H7 (cell line): Measurements from ENCODE around the gene KRT72. TPM values are rescaled to one million over a fixed set of nuclear protein-coding genes. Genes with fewer than 3 reads are reported as not detected.

Experiments
- DNase-seq: peaks from one replicate; pipeline ENCODE4 v3.0.0; 2012
- H3K27me3 ChIP-seq: 2 replicates; pipeline ENCODE4 v1.6.0; 2011; ENCODE audit warnings: mild to moderate bottlenecking, low read length; ENCODE audit not compliant: control insufficient read depth, insufficient read depth
- H3K36me3 ChIP-seq: replicated peaks from 2 replicates; pipeline ENCODE4 v1.5.1; 2011; ENCODE audit warnings: low read length; ENCODE audit not compliant: control insufficient read depth, insufficient read depth
- H3K4me3 ChIP-seq: 2 replicates; pipeline ENCODE4 v1.5.1; 2011; ENCODE audit warnings: low read depth, mild to moderate bottlenecking, control low read depth, low read length, moderate library complexity; ENCODE audit not compliant: insufficient read depth
- total RNA-seq: library from RNA; depleted of rRNA; stranded (reverse); fragments of >200 nt; shearing (Covaris generic); gene quantifications from 2 replicates; pipeline ENCODE4 v1.2.3, GENCODE V29; 2014; rRNA removed

KRT72 gene
- not detected in 2 replicates for total RNA-seq

DNA sequence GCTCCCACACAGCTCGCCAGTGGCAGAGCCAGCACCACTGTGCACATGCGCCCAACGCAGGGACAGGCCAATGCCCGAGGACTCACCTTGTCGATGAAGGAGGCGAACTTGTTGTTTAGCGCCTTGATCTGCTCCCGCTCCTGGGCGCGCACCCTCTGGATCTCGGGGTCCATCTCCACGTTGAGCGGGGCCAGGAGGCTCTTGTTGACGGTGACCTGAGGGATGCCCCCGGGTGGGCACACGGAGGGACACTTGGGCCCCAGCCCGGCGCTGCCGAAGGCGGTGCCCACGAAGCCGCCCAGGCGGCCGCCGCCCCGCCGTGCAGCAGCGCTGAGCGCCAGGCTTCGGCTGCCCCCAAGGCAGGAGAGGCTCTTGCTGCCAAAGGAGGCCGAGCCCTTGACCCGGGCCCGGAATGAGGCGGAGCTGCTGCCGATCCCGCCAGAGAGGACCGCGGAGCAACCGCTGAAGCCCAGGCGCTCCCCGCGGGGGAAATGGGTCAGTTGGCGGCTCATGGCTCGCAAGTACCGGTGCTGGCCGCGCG is at the start of gene KRT72:
Gene KRT72, minus strand, starts transcription at position 523 of the 541 bp plus-strand sequence. Its CDS starts 11 bp downstream, at position 512.
- no peaks in the 10 kb centered on the region; the same call in 1 of the 2 replicates for H3K27me3 ChIP-seq

DNA sequence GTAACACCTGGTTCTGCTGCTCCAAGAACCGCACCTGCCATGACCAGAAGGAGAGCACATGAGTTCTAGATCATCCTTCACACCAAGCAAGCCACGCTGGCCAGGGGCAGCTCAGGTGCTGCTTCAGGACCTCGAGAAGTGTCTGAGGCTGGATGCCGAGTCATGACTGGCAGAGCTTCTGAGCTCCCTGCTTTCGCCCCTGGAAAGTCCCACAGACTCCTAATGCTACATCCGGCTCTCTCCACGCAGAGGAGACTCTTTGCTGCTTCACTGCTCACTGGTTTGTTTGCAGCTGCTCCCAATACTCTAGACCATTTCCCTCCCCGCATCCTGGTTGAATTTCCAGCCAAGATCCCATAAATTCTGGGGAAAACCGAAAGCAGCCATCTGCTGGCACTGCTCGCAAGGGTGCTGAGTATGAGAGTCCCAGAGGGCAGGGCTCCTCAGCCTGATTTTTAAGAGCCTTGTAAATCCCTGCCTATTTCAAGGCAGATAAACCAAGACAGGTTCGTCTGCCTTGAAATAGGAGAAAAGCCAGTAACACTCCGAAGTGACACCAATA is 49.3 kb upstream of the KRT72 start:
- Histone ChIP-seq H3K27me3 (no peaks in the 10 kb centered on the region; the same call in 1 of the 2 replicates), H3K36me3 (no peaks in the 10 kb centered on the region), H3K4me3 (no peak overlapping the region)
- DNase-seq: no peak

More for the DNA sequence above, at the start of gene KRT72:
- no peak for DNase-seq
- H3K4me3 ChIP-seq: no peak within 1 kb of the TSS
- no peaks in the 10 kb centered on the region for H3K36me3 ChIP-seq

DNA sequence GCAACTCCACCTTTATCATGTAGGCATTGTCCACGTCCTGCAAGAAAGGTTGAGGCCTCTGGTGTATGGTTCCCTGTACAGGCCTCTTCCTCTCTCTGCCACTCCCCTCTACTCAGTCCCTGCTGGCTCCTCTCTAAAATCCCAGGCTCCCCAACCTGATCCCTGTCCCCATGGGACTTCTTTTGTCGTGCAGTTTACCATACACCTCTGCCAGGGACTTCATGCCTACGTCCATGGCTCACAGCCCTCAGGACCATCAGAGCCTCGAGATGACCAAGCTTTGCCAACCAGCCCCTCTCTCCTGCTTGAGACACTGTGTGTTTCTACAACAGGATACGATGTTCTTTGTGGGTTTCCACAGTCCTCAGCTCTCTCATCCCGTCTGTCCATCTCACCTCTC is 47.8 kb upstream of the KRT72 start:
- H3K27me3 ChIP-seq: no peaks in the 10 kb centered on the region; the same call in 1 of the 2 replicates
- DNase-seq: no peak
- no peak overlapping the region for H3K4me3 ChIP-seq
- H3K36me3 ChIP-seq: no peaks in the 10 kb centered on the region

DNA sequence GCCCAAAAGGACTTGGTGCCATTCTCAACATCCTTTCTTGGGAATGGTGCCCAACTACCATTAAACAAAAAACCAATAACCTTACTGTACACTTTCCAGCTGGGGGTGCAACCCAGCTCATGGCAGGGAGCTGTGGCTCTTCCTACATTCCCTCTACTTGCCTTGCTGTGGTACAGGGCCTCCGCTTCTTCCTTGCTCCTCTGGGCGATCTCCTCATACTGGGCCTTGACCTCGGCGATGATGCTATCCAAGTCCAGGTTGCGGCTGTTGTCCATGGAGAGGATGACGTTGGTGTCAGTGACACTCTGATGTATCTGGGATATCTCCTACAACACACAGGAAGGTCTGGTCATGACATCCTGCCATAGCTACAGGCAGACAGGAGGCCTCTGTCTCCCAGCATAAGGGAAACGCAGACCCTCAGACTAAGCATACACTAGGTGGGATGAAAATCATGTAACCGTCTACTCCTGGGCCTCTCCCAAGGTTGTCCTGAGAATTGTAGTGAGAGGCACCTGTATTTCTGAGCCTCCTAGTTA is 46.8 kb upstream of the KRT72 start:
- DNase-seq: no peak
- Histone ChIP-seq H3K27me3 (no peaks in the 10 kb centered on the region; the same call in 1 of the 2 replicates), H3K4me3 (no peak overlapping the region), H3K36me3 (no peaks in the 10 kb centered on the region)

DNA sequence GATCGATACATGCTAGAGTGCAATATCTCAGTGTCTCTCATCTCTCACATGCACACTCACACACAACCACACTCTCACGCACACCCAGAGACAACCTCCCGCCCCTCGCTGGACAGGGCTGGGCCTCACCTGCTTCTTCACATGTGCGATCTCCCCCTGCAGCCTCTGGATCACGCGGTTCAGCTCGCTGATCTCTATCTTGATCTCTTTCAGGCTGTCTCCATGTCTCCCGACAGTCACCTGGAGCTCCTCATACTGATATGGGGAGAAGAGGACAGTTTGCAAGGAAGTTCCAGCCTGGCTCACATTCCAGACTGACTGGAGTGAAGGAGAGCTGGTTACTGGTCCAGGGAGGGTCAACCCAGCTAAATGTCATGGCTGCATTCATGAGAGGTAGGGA is 46.3 kb upstream of the KRT72 start:
- Histone ChIP-seq H3K36me3 (no peaks in the 10 kb centered on the region), H3K27me3 (no peaks in the 10 kb centered on the region; the same call in 1 of the 2 replicates), H3K4me3 (no peak overlapping the region)
- no peak for DNase-seq

DNA sequence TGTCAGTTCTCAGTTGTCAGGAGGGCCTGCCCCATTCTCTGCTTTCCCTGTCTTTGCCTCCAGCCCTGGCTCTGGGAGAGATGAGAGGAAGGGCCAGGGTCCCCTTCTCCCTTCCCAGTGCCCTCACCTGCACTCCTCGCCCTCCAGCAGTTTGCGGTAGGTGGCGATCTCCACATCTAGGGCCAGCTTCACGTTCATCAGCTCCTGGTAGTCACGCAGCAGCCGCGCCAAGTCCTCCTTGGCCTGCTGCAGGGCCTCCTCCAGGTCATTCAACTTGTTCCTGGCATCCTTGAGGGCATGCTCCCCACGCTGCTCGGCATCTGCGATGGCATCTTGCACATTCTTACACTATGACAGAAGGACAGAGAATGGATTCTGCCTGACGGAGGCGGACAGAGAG is 45.4 kb upstream of the KRT72 start:
- H3K4me3 ChIP-seq: no peak overlapping the region
- no peaks in the 10 kb centered on the region for H3K36me3 ChIP-seq
- no peak for DNase-seq
- no peaks in the 10 kb centered on the region; the same call in 1 of the 2 replicates for H3K27me3 ChIP-seq

DNA sequence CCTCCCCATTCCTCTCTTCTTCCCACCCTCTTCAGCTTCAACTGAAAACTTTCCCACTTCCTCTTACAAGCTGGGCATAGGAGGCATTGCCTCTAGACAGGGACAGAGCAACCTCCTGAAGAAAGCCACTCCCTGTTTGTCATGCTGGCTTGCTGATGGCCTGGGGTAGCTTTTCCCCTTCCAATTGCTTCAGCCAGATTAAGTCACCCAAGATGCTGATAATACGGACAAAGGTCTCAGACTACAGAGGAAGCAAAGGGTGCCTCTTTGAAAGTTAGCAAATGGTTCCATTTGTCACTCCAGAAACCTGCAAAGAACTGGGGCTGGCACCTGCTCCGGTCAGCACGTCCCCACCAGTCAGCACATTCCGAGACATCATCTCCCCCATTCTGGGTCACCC is 44.7 kb upstream of the KRT72 start:
- no peaks in the 10 kb centered on the region; the same call in 1 of the 2 replicates for H3K27me3 ChIP-seq
- DNase-seq: no peak
- H3K36me3 ChIP-seq: no peaks in the 10 kb centered on the region
- H3K4me3 ChIP-seq: no peak overlapping the region

DNA sequence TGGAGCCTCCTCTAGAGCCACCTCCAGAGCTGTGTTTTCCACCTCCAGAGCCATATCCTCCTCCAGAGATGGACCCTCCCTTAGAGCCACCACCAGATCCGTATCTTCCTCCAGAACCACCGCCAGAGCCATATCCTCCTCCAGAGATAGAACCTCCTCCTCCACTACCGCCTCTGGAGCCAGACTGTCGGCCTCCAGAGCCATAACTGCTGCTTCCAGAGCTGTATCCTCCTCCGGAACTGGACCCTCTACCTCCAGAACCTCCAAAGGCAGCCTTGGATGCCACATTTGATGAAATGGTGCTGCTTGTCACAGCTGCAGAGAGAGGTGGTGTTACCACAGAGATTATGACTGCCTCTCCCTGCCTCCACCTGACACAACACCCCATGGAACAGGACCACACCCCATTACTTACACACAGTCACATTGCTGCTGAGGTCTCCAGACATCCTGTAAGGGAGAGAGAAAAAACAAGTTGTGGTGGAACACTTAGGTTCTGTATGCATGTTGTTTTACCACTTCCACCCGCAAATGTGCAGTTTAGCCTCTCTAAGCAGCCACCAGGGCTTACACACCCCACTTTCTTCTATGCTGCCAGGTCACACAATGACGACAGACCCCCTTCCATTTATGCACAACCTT is 44.0 kb upstream of the KRT72 start:
- Histone ChIP-seq H3K4me3 (no peak overlapping the region), H3K27me3 (no peaks in the 10 kb centered on the region; the same call in 1 of the 2 replicates), H3K36me3 (no peaks in the 10 kb centered on the region)
- no peak for DNase-seq

DNA sequence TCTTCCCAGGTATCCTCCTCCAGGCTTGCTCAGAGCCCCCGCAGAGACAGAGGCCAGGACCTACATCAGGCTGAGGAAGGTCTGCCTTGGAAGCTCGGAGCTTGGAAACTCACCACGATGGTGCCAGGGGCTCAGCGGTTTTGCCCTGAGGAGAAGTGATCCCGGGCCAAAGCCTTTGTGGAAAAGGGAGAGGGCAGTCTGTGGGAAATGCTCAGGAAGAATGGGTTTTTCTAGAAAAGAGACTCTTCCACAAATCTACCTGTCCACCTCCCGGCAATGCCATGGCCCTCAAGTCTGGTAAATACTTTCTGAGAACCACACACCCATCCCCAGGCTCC is 42.8 kb upstream of the KRT72 start:
- no peak for DNase-seq
- Histone ChIP-seq H3K36me3 (no peaks in the 10 kb centered on the region), H3K27me3 (no peaks in the 10 kb centered on the region; the same call in 1 of the 2 replicates), H3K4me3 (no peak overlapping the region)

DNA sequence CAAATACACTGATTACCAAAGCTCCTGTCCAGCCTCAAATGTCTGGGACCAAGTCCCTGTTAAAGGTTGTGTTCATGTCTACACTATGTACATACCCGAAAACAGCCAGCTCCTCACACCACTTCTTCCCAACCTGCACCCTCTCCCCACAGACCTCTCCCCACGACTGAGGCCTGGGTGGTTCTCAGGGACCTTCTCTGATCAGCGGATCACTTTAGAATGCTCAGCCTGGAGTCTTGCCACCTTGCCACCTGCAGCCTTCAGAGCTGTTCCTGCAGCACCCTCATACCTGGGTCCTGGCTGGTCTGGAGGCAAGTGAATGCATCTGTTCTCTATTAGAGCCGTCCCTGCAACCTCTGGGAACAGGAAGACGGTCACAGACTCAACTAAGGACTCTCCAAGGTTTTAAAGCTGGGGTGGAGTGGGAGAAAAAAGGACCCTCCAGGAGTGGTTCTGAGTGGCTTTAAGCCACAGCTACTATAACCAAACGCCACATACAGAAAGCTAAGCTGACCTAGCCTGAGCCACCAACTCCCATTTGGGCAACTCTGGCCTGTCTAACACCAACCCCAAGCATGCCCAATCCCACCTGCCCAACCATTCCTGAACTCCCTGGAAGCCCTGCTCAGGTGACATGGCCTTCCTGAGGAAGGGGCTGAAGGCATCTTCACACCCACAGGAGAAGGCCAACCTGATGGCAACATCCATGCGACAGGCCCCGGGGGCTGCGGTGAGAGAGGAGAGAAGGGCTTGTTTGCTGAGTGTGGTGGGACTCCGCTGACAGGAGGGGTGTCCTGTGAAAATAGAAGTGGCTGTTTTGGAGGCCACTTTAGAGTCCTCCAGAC is 42.2 kb upstream of the KRT72 start:
- no peaks in the 10 kb centered on the region; the same call in 1 of the 2 replicates for H3K27me3 ChIP-seq
- DNase-seq: no peak

DNA sequence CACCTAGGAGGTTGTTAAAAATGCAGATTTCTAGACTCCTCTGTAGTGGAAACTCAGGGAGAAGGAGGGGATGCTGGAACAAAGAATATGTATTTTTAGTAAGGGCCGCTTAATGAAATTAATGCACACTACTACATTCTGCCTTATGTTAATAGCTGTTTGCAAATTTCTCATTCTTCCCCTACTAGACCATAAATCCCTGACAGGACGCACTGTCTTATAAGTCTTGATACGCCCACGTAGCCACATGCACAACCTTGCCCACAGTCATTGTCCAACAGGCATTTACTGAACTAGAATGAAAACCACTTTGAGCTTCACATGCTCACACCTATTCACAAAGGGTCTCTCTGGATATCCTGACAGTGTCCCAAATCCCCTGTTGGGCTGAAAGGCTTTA is 40.2 kb upstream of the KRT72 start:
- H3K36me3 ChIP-seq: no peaks in the 10 kb centered on the region
- no peak overlapping the region for H3K4me3 ChIP-seq
- H3K27me3 ChIP-seq: no peaks in the 10 kb centered on the region
- no peak for DNase-seq

More for the DNA sequence above, 42.2 kb upstream of the KRT72 start:
- Histone ChIP-seq H3K36me3 (no peaks in the 10 kb centered on the region), H3K4me3 (no peak overlapping the region)

DNA sequence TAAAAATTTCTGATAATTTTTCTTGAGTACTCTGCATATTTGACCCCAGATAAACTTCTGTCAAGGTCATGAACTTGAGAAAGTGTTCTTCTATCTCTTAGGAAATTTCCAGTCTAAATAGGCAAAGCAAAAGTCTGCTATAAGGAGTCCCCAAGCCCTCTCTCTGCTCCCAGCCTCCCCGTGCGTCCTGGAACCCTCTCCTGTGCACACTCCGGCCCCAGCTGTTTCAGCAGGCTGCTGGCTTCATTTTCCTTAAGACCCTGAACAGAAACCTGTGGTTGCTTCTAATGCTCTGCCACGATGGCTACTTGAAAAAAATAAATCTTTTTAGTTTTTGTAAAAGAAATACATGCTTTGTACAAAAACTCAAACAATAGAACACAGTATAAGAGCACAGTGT is 36.0 kb upstream of the KRT72 start:
- Histone ChIP-seq H3K36me3 (no peaks in the 10 kb centered on the region), H3K4me3 (no peak overlapping the region), H3K27me3 (no peaks in the 10 kb centered on the region)
- DNase-seq: no peak

DNA sequence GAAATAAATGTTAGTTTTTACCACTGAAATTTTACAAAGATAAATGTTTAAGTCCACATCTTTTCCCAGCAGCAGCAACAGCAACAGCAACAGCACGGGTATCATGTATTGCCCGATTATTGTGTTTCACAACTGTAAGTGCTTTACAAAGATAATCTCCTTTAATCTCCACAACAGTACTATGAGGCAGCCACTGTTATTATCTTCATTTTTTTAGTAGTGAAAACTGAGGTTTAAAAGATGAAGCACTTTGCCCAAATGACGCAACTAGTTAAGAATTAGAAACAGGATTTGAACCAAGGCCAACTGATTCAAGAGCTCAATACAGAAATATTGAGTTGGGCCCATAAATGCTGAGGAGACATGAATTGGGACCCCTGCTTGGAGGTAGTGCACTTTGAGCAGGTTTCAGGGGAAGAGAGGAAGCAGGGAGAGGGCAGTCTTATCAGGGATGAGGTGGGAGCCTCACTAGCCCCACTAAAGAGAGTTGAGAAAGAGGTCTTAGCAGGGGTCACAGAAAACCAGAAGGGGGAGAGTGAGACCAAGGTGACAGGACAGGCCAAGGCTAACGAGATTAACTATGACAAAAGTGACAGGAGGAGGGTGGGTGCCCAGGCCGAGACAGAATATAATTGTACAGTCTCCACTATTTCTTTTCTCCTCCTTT is 35.5 kb upstream of the KRT72 start:
- Histone ChIP-seq H3K27me3 (no peaks in the 10 kb centered on the region), H3K36me3 (no peaks in the 10 kb centered on the region), H3K4me3 (no peak overlapping the region)
- DNase-seq: no peak

DNA sequence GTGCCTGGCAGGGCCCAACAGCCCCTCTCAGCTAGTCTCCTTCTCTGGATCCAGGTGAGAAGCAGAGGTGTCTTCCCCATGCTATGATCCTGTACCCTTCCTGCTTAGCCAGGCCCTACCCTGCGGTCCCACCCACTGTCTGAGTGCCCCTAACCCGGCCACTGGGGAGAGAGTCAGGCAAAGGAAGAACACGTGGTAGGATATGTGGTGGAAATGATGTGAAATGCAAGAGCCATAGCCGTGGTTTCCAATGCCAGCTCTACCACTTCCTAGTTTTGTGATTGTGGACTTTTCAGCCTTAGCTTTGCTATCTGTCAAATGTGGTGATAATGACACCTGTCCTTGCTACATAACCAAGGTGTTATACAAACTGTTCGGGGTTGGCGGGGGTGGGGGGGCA is 34.9 kb upstream of the KRT72 start:
- Histone ChIP-seq H3K4me3 (no peak overlapping the region), H3K36me3 (no peaks in the 10 kb centered on the region), H3K27me3 (no peaks in the 10 kb centered on the region)
- DNase-seq: no peak
